Stimulated activated CD8-positive, alpha-beta memory T cell treated with anti-CD3 and anti-CD28 coated beads, Interleukin-7, amount 100 ng/mL, for 1 hour (primary cell): Measurements from ENCODE around the gene DTNBP1.
"Not testable (repeated sequence)": the region's sequence is repeated elsewhere in the genome, so short reads cannot be mapped to it uniquely, and the experiment has no call there.

Experiments used
- DNase-seq, 2 donors: peaks; one replicate each; pipeline ENCODE4 v3.0.0-alpha.2; 2020; ENCODE audit warnings: low read depth in 2 of 2

The DTNBP1 gene

GRCh38 chr6:15666896-15667295, 4.1 kb upstream of the DTNBP1 start:
- not testable (repeated sequence) for DNase-seq

GRCh38 chr6:15665237-15665636, 2.4 kb upstream of the DTNBP1 start:
- DNase-seq: no peak

GRCh38 chr6:15663130-15663871, 473 bp upstream of the DTNBP1 start:
- no peak for DNase-seq

- DNase-seq: no peak
Measured at GRCh38 chr6:15661853-15662325, 939 bp downstream of the DTNBP1 start.

GRCh38 chr6:15659181-15659580, 3.6 kb downstream of the DTNBP1 start:
- DNase-seq: no peak

GRCh38 chr6:15658181-15658744, 4.6 kb downstream of the DTNBP1 start:
- DNase-seq: no peak

GRCh38 chr6:15657290-15657689, 5.5 kb downstream of the DTNBP1 start:
- no peak for DNase-seq

- no peak for DNase-seq
Measured at GRCh38 chr6:15656145-15656544, 6.7 kb downstream of the DTNBP1 start.

GRCh38 chr6:15654250-15654649, 8.6 kb downstream of the DTNBP1 start:
- DNase-seq: no peak

- no peak for DNase-seq
Measured at GRCh38 chr6:15653581-15653980, 9.2 kb downstream of the DTNBP1 start.

- DNase-seq: not testable (repeated sequence)
Measured at GRCh38 chr6:15650004-15650559, 12.7 kb downstream of the DTNBP1 start.

- DNase-seq: no peak
Measured at GRCh38 chr6:15644904-15645303, 17.9 kb downstream of the DTNBP1 start.

GRCh38 chr6:15643542-15643941, 19.3 kb downstream of the DTNBP1 start:
- DNase-seq: no peak

GRCh38 chr6:15642276-15642675, 20.6 kb downstream of the DTNBP1 start:
- no peak for DNase-seq

GRCh38 chr6:15638373-15638772, 24.5 kb downstream of the DTNBP1 start:
- DNase-seq: no peak

GRCh38 chr6:15631432-15631831, 31.4 kb downstream of the DTNBP1 start:
- no peak for DNase-seq

GRCh38 chr6:15630202-15630601, 32.6 kb downstream of the DTNBP1 start:
- no peak for DNase-seq

GRCh38 chr6:15629487-15629886, 33.3 kb downstream of the DTNBP1 start:
- no peak for DNase-seq

- DNase-seq: no peak
Measured at GRCh38 chr6:15628499-15629131, 34.2 kb downstream of the DTNBP1 start.

GRCh38 chr6:15627821-15628220, 35.0 kb downstream of the DTNBP1 start:
- DNase-seq: no peak

- no peak for DNase-seq
Measured at GRCh38 chr6:15626878-15627674, 35.8 kb downstream of the DTNBP1 start.

GRCh38 chr6:15626160-15626559, 36.7 kb downstream of the DTNBP1 start:
- DNase-seq: no peak
